Lower leg skin (tissue), 4 donors: ENCODE results near the gene C14orf132. TPM values are rescaled to one million over a fixed set of nuclear protein-coding genes. Genes with fewer than 3 reads are reported as not detected.

ENCODE experiments used
- DNase-seq, 2 donors: peaks; one replicate each; pipeline ENCODE4 v3.0.0-alpha.2; 2019; ENCODE audit warnings: low spot score in 2 of 2
- H3K4me3 ChIP-seq: fragments of 200-600 bp; sonication (generic); 2 replicates; pipeline ENCODE4 v1.5.1; 2017; ENCODE audit warnings: mild to moderate bottlenecking, low read depth; ENCODE audit not compliant: poor library complexity, severe bottlenecking
- CTCF ChIP-seq, 3 donors: fragments of 450-650 bp; IDR thresholded peaks; one replicate each; pipeline ENCODE4 v1.5.1; 2016; ENCODE audit warnings: antibody characterized with exemption in 3 of 3, mild to moderate bottlenecking in 3 of 3, moderate library complexity in 2 of 3
- POLR2A ChIP-seq, 2 donors: fragments of 450-650 bp; IDR thresholded peaks; one replicate each; pipeline ENCODE4 v1.6.1; 2016 to 2017; ENCODE audit warnings: antibody characterized with exemption in 2 of 2, mild to moderate bottlenecking in 1 of 2, moderate library complexity in 1 of 2
- WGBS, 2 donors: methylation state at CpG; one replicate each; pipeline ENCODE4 v1.1.5; 2018; 5-methylcytosine and 5-hydroxymethylcytosine counted together
- intact Hi-C: fragments of 100-400 bp; cut with DNase I; formaldehyde crosslinking; loops from one replicate; pipeline ENCODE4 v1.15.0; 2023; ENCODE audit warnings: low total_unique reads
- total RNA-seq, 4 donors: library from RNA; depleted of rRNA; stranded (reverse); fragments of >200 nt; gene quantifications; one replicate each; pipeline ENCODE4 v1.1.0, GENCODE V29; 2016

The C14orf132 gene
- total RNA-seq, 4 donors from 2014 or later: 9.6 to 24.9 (median 16.6) TPM

- DNase-seq: no peak
- TF ChIP-seq POLR2A (IDR thresholded peaks at IDR 0.05): no peak
- no peak overlapping the region for H3K4me3 ChIP-seq
- intact Hi-C loops: no loop called here
- 81 to 92% methylated on average over 8 of the region's 8 CpGs for whole genome bisulfite sequencing, 2 donors
These were observed 96.1 kb downstream of the C14orf132 start for GRCh38 chr14:96135285-96135684.

GRCh38 chr14:96136371-96137005 lies 97.3 kb downstream of the C14orf132 start:
- intact Hi-C loops: no loop called here
- H3K4me3 ChIP-seq: no peak overlapping the region
- no peak for DNase-seq
- 26 to 34% methylated on average over 4 of the region's 4 CpGs for WGBS, 2 donors
- TF ChIP-seq CTCF (IDR thresholded peaks at IDR 0.05) (no peak), POLR2A (IDR thresholded peaks at IDR 0.05) (no peak)

GRCh38 chr14:96138241-96138640 lies 99.1 kb downstream of the C14orf132 start:
- intact Hi-C loops: no loop called here
- H3K4me3 ChIP-seq: no peak overlapping the region
- DNase-seq: no peak
- TF ChIP-seq POLR2A (IDR thresholded peaks at IDR 0.05) (no peak), CTCF (IDR thresholded peaks at IDR 0.05) (no peak)
- WGBS, 2 donors: 71 to 82% methylated on average over 1 of the region's 1 CpG

GRCh38 chr14:96139169-96139568 lies 100.0 kb downstream of the C14orf132 start:
- intact Hi-C loops: no loop called here
- 77 to 79% methylated on average over 1 of the region's 1 CpG for WGBS, 2 donors
- no peak for TF ChIP-seq CTCF (IDR thresholded peaks at IDR 0.05)

GRCh38 chr14:96139879-96140278 lies 100.7 kb downstream of the C14orf132 start:
- no peak for DNase-seq
- H3K4me3 ChIP-seq: no peak overlapping the region
- WGBS, 2 donors: 88 to 90% methylated on average over 2 of the region's 2 CpGs
- TF ChIP-seq CTCF (IDR thresholded peaks at IDR 0.05) (no peak), POLR2A (IDR thresholded peaks at IDR 0.05) (no peak)
- intact Hi-C loops: no loop called here

More at GRCh38 chr14:96139169-96139568, 100.0 kb downstream of the C14orf132 start:
- no peak overlapping the region for H3K4me3 ChIP-seq
- DNase-seq: no peak

- TF ChIP-seq CTCF (IDR thresholded peaks at IDR 0.05) (no peak), POLR2A (IDR thresholded peaks at IDR 0.05) (no peak)
- no peak for DNase-seq
- WGBS, 2 donors: 85 to 89% methylated on average over 5 of the region's 5 CpGs
- no peak overlapping the region for H3K4me3 ChIP-seq
- intact Hi-C loops: no loop called here
These were observed 101.8 kb downstream of the C14orf132 start for GRCh38 chr14:96140952-96141351.

Other genes starting within 250 kb of the C14orf132 start
- gene TUNAR, start 162.5 kb upstream of the C14orf132 start, total RNA-seq: under 1 TPM in 1 of 4 donors, not detected in 3; 0.10 TPM
- gene BDKRB2, start 165.5 kb downstream of the C14orf132 start, total RNA-seq: 10 to 100 TPM in 2 of 4 donors, 1 to 10 TPM in 2; 8.3 to 14.8 (median 9.4) TPM
- gene BDKRB1, start 216.8 kb downstream of the C14orf132 start, total RNA-seq: 1 to 10 TPM in 3 of 4 donors, under 1 TPM in 1; 0.91 to 5.4 (median 1.8) TPM